Measurements from ENCODE around the gene GSTO2. TPM values are rescaled to one million over a fixed set of nuclear protein-coding genes. Genes with fewer than 3 reads are reported as not detected.

Gene GSTO2
- total and polyA plus RNA-seq, 10 of the 15 experiments (the other 5 are each of a cell fraction or from before 2014, with no cell fraction given): 0.16 to 0.86 (median 0.46) TPM

- CTCF ChIA-PET: interaction anchor here (0.8 to 7.2 kb wide), 7 partner anchors 8 to 45 kb away, joined by 3 to 111 read pairs (median 4); partner anchors contain the start of gene CFAP58
- H3K79me2 ChIP-seq (ENCODE audit: control insufficient read depth, insufficient read depth, low read length): peaks cover 54% of the 10 kb centered on the region
- ATAC-seq: peak; percentile 68
- no peak for DNase-seq (ENCODE audit: low read depth, low spot score)
- H2AFZ ChIP-seq (ENCODE audit: control insufficient read depth, low read depth, low read length): peak overlapping the region; percentile 86
- peaks cover 22% of the 10 kb centered on the region for H3K4me1 ChIP-seq (ENCODE audit: control insufficient read depth, insufficient read depth, low read length)
- peak overlapping the region; percentile 91 for H3K9ac ChIP-seq (ENCODE audit: control insufficient read depth, insufficient read depth, low read length)
- WGBS (ENCODE audit: insufficient coverage, insufficient replicate concordance, low lambda C conversion rate, missing lambda C conversion rate): 0% methylated on average over 23 of the region's 23 CpGs
- SMC1A ChIA-PET (ENCODE audit: uncharacterized antibody, unreplicated experiment): interaction anchor here (1.9 to 7.0 kb wide), 5 partner anchors 8 to 31 kb away, joined by 5 to 58 read pairs (median 12); no protein-coding TSS in a partner anchor
- peak overlapping the region; percentile 94 for H3K4me3 ChIP-seq
- POLR2A ChIA-PET: interaction anchor here (0.8 to 2.8 kb wide), 4 partner anchors 10 to 83 kb away, joined by 4 to 6 read pairs (median 5); partner anchors contain the start of gene GSTO1
- H3K4me2 ChIP-seq (ENCODE audit: control insufficient read depth, insufficient read depth): peak overlapping the region; percentile 98
- no peaks in the 10 kb centered on the region for H3K9me3 ChIP-seq (replicated peaks; ENCODE audit: control insufficient read depth, insufficient read depth, low read length)
- H4K20me1 ChIP-seq (ENCODE audit: control insufficient read depth, insufficient read depth): peaks cover 14% of the 10 kb centered on the region
- intact Hi-C loops (cut with micrococcal nuclease; ENCODE audit: unreplicated experiment) (loop anchor here (2.0 to 10.0 kb wide), 3 partner anchors 29 to 643 kb away; partner anchors contain the start of gene STN1), in situ Hi-C loops (cut with MboI) (no loop called here)
- peaks cover 0 to 5% of the 10 kb centered on the region in 2 experiments; a peak in 2 of 4 replicates for H3K36me3 ChIP-seq (ENCODE audit: control insufficient read depth in 2 of 2, insufficient read depth in 2 of 2, low read length in 1 of 2)
- RAD21 ChIA-PET (ENCODE audit: unreplicated experiment): interaction anchor here (0.8 to 5.7 kb wide), 5 partner anchors 8 to 34 kb away, joined by 3 to 39 read pairs (median 8); no protein-coding TSS in a partner anchor
- H3K27ac ChIP-seq (ENCODE audit: control insufficient read depth, insufficient read depth): peak overlapping the region; percentile 96
- TF ChIP-seq RAD51 (IDR thresholded peaks at IDR 0.05) (no peak), TBL1XR1 (IDR thresholded peaks at IDR 0.05; ENCODE audit: low read depth, low read length) (0 out of 2 replicates have a peak, but pooled peaks have one; percentile 24), TAF1 (IDR thresholded peaks at IDR 0.05; ENCODE audit: borderline replicate concordance, low read depth, low read length) (peak; percentile 42; the same call in 1 of the 2 replicates), MAX (IDR thresholded peaks at IDR 0.05; ENCODE audit: low read depth, low read length) (0 out of 2 replicates have a peak, but pooled peaks have one; percentile 4), MEF2A (IDR thresholded peaks at IDR 0.05; ENCODE audit: insufficient read depth, low read depth, low read length) (0 out of 2 replicates have a peak, but pooled peaks have one; percentile 32), SPI1 (IDR thresholded peaks at IDR 0.05; ENCODE audit: borderline replicate concordance, insufficient read depth, low read depth, low read length) (peak; percentile 81), IKZF2 (IDR thresholded peaks at IDR 0.05) (peak; percentile 18 to 40; a peak in 3 of 4 replicates), MTA2 (IDR thresholded peaks at IDR 0.05; ENCODE audit: low read depth) (peak; percentile 38; the same call in 1 of the 2 replicates), NBN (IDR thresholded peaks at IDR 0.05) (0 out of 2 replicates have a peak, but pooled peaks have one; percentile 10), ETV6 (conservative IDR thresholded peaks at IDR 0.05 in 1 of 2, IDR thresholded peaks at IDR 0.05 in 1 of 2; ENCODE audit: borderline replicate concordance in 1 of 2, low read depth in 1 of 2) (peak in 1 of 2 experiments; percentile 59; a peak in 2 of 4 replicates), NR2C1 (IDR thresholded peaks at IDR 0.05) (peak; percentile 59; the same call in 1 of the 2 replicates), IKZF1 (conservative IDR thresholded peaks at IDR 0.05) (no peak; the same call in none of the 2 replicates), RUNX3 (IDR thresholded peaks at IDR 0.05; ENCODE audit: low read length) (no peak), MXI1 (IDR thresholded peaks at IDR 0.05; ENCODE audit: low read depth, low read length) (0 out of 2 replicates have a peak, but pooled peaks have one; percentile 25)
- TF ChIP-seq, protein P1, sequence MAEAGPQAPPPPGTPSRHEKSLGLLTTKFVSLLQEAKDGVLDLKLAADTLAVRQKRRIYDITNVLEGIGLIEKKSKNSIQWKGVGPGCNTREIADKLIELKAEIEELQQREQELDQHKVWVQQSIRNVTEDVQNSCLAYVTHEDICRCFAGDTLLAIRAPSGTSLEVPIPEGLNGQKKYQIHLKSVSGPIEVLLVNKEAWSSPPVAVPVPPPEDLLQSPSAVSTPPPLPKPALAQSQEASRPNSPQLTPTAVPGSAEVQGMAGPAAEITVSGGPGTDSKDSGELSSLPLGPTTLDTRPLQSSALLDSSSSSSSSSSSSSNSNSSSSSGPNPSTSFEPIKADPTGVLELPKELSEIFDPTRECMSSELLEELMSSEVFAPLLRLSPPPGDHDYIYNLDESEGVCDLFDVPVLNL (IDR thresholded peaks at IDR 0.05; ENCODE audit: low read depth, low read length): no peak
- TF ChIP-seq, protein P2, sequence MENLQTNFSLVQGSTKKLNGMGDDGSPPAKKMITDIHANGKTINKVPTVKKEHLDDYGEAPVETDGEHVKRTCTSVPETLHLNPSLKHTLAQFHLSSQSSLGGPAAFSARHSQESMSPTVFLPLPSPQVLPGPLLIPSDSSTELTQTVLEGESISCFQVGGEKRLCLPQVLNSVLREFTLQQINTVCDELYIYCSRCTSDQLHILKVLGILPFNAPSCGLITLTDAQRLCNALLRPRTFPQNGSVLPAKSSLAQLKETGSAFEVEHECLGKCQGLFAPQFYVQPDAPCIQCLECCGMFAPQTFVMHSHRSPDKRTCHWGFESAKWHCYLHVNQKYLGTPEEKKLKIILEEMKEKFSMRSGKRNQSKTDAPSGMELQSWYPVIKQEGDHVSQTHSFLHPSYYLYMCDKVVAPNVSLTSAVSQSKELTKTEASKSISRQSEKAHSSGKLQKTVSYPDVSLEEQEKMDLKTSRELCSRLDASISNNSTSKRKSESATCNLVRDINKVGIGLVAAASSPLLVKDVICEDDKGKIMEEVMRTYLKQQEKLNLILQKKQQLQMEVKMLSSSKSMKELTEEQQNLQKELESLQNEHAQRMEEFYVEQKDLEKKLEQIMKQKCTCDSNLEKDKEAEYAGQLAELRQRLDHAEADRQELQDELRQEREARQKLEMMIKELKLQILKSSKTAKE (IDR thresholded peaks at IDR 0.05; ENCODE audit: low read depth, poor library complexity, severe bottlenecking): no peak
- no peaks in the 10 kb centered on the region for H3K27me3 ChIP-seq (replicated peaks in 1 of 2; ENCODE audit: control insufficient read depth in 2 of 2, insufficient read depth in 2 of 2, low read length in 1 of 2)
- no TSS peak for BruUV-seq (replicated peaks)
- no peak for FAIRE-seq
These were observed 68.6 kb downstream of the GSTO2 start for GRCh38 chr10:104337521-104337984.

Data from GM12878 (cell line).